BE2C (cell line): ENCODE measurements around the gene KLC4.

ENCODE experiments used
- DNase-seq: peaks from one replicate; pipeline ENCODE4 v3.0.0-alpha.2; 2020
- H3K27me3 ChIP-seq: fragments of 250-450 bp; sonication (Bioruptor Pico); 2 replicates; pipeline ENCODE4 v1.5.1; 2020; ENCODE audit warnings: mild to moderate bottlenecking
- H3K36me3 ChIP-seq: fragments of 250-450 bp; sonication (Bioruptor Pico); 2 replicates; pipeline ENCODE4 v1.5.1; 2020; ENCODE audit warnings: mild to moderate bottlenecking
- H3K4me1 ChIP-seq: fragments of 250-450 bp; sonication (Bioruptor Pico); 2 replicates; pipeline ENCODE4 v1.5.1; 2020
- H3K4me3 ChIP-seq: 2 replicates; pipeline ENCODE4 v1.5.1; 2011; ENCODE audit warnings: low read depth, low read length
- H3K9me3 ChIP-seq: fragments of 250-450 bp; sonication (Bioruptor Pico); 2 replicates; pipeline ENCODE4 v1.5.1; 2020
- CTCF ChIP-seq: IDR thresholded peaks from 2 replicates; pipeline ENCODE4 v1.5.1; 2012; ENCODE audit warnings: mild to moderate bottlenecking, low read depth, low read length

The KLC4 gene

GRCh38 chr6:43092635-43093034, 33.2 kb downstream of the KLC4 start:
- no peak for DNase-seq
- Histone ChIP-seq H3K4me1 (peaks cover 16% of the 10 kb centered on the region), H3K9me3 (no peaks in the 10 kb centered on the region), H3K4me3 (no peak overlapping the region), H3K36me3 (no peaks in the 10 kb centered on the region), H3K27me3 (no peaks in the 10 kb centered on the region)
- TF ChIP-seq CTCF = no peak

- TF ChIP-seq CTCF = no peak
- no peak for DNase-seq
- Histone ChIP-seq H3K36me3 (no peaks in the 10 kb centered on the region), H3K9me3 (no peaks in the 10 kb centered on the region; the same call in 1 of the 2 replicates), H3K4me1 (peaks cover 20% of the 10 kb centered on the region), H3K4me3 (no peak overlapping the region), H3K27me3 (no peaks in the 10 kb centered on the region)
Measured at GRCh38 chr6:43093436-43094289, 34.2 kb downstream of the KLC4 start.

GRCh38 chr6:43095939-43096338, 36.5 kb downstream of the KLC4 start:
- no peak for TF ChIP-seq CTCF
- Histone ChIP-seq H3K4me1 (peaks cover 16% of the 10 kb centered on the region), H3K4me3 (no peak overlapping the region), H3K36me3 (no peaks in the 10 kb centered on the region), H3K9me3 (no peaks in the 10 kb centered on the region; the same call in 1 of the 2 replicates), H3K27me3 (no peaks in the 10 kb centered on the region)
- no peak for DNase-seq

GRCh38 chr6:43096451-43097097, 37.1 kb downstream of the KLC4 start:
- Histone ChIP-seq H3K36me3 (no peaks in the 10 kb centered on the region), H3K27me3 (no peaks in the 10 kb centered on the region), H3K4me1 (peaks cover 16% of the 10 kb centered on the region), H3K9me3 (no peaks in the 10 kb centered on the region; the same call in 1 of the 2 replicates), H3K4me3 (no peak overlapping the region)
- no peak for DNase-seq
- no peak for TF ChIP-seq CTCF

GRCh38 chr6:43097098-43097489, 37.7 kb downstream of the KLC4 start:
- no peak for DNase-seq
- Histone ChIP-seq H3K4me1 (peaks cover 16% of the 10 kb centered on the region), H3K27me3 (no peaks in the 10 kb centered on the region), H3K36me3 (no peaks in the 10 kb centered on the region), H3K4me3 (no peak overlapping the region), H3K9me3 (no peaks in the 10 kb centered on the region; the same call in 1 of the 2 replicates)
- no peak for TF ChIP-seq CTCF

- H3K4me3 ChIP-seq = no peak overlapping the region
- no peaks in the 10 kb centered on the region for H3K36me3 ChIP-seq
- H3K4me1 ChIP-seq = peaks cover 15% of the 10 kb centered on the region
- no peaks in the 10 kb centered on the region for H3K27me3 ChIP-seq
- no peaks in the 10 kb centered on the region; the same call in 1 of the 2 replicates for H3K9me3 ChIP-seq
- no peak for TF ChIP-seq CTCF
- DNase-seq = no peak
Measured at GRCh38 chr6:43097502-43097901, 38.1 kb downstream of the KLC4 start.
